SK-N-MC (cell line): ENCODE measurements around the gene DNAJC11.
"Not testable (repeated sequence)": the region's sequence is repeated elsewhere in the genome, so short reads cannot be mapped to it uniquely, and the experiment has no call there.

ENCODE experiments used
- DNase-seq: peaks from one replicate; pipeline ENCODE4 v3.0.0-alpha.2; 2011; ENCODE audit warnings: low read depth, low spot score
- H3K27ac ChIP-seq: fragments of 200-600 bp; sonication (generic); 2 replicates; pipeline ENCODE4 v1.5.1; 2016; ENCODE audit warnings: mixed run types
- H3K36me3 ChIP-seq: fragments of 200-600 bp; sonication (generic); 2 replicates; pipeline ENCODE4 v1.6.1; 2017; ENCODE audit warnings: antibody characterized with exemption, low read length, mixed read lengths; ENCODE audit not compliant: insufficient read depth
- H3K4me3 ChIP-seq: fragments of 200-600 bp; sonication (generic); 2 replicates; pipeline ENCODE4 v1.5.1; 2016
- H3K9ac ChIP-seq: fragments of 200-600 bp; sonication (generic); 2 replicates; pipeline ENCODE4 v1.8.0; 2017; ENCODE audit warnings: mixed run types, mixed read lengths; ENCODE audit not compliant: insufficient read length
- H3K9me3 ChIP-seq: fragments of 200-600 bp; sonication (generic); 2 replicates; pipeline ENCODE4 v1.6.1; 2017; ENCODE audit warnings: low read depth, mild to moderate bottlenecking, antibody characterized with exemption, low read length, moderate library complexity, mixed read lengths
- EZH2 ChIP-seq: fragments of 200-600 bp; sonication (generic); IDR thresholded peaks from one replicate; pipeline ENCODE4 v1.6.1; 2017; ENCODE audit warnings: antibody characterized with exemption
- FOXP2 ChIP-seq: optimal IDR thresholded peaks from 2 replicates; pipeline ENCODE3; 2011; ENCODE audit warnings: mild to moderate bottlenecking, moderate library complexity; ENCODE audit not compliant: insufficient read depth; ENCODE audit errors: extremely low read length, control extremely low read depth
- POLR2AphosphoS5 ChIP-seq: IDR thresholded peaks from 2 replicates; pipeline ENCODE4 v1.6.1; 2012; ENCODE audit warnings: mild to moderate bottlenecking, low read depth, low read length, borderline replicate concordance

DNAJC11 gene

DNA sequence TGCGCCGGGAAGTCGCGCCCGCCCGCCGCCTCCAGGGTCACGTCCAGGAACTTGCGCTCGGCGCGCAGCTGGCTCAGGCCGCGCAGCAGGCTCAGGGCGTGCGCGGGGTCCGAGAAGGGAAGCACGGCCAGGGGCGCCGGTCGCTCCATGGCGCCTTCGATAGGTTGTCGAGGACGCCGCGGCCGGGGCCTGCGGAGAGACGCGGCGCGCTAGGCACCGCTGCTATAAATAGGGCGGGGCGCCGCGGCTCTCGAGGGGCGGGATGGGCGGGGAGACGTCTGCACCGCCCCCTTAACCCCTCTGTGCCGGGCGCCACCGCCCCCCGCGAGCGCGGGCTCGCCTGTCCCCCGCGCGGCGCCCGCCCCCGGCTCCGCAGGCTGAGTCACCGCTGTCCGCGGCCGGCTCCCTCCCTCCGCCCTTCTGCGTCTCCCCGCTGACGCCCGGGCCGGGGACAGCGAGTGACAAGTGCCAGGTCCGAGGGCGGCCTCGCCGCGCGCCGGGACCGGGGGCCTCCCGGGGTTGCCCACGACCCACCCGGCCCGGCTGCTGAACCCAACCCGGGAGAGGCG lies 98.9 kb downstream of the DNAJC11 start, which contains the start of gene KLHL21:
Gene KLHL21, minus strand, starts transcription at position 201 of the 569 bp plus-strand sequence. Its CDS starts 52 bp downstream, at position 149.
- Histone ChIP-seq H3K27ac (peak within 1 kb of the TSS; percentile 61; the same call in 1 of the 2 replicates), H3K4me3 (peak within 1 kb of the TSS; percentile 93), H3K9me3 (no peaks in the 10 kb centered on the region), H3K9ac (peak within 1 kb of the TSS; percentile 83), H3K36me3 (peaks cover 5% of the 10 kb centered on the region; the same call in 1 of the 2 replicates)
- DNase-seq, result no peak
- TF ChIP-seq POLR2AphosphoS5 (peak; percentile 97), FOXP2 (no peak)

DNA sequence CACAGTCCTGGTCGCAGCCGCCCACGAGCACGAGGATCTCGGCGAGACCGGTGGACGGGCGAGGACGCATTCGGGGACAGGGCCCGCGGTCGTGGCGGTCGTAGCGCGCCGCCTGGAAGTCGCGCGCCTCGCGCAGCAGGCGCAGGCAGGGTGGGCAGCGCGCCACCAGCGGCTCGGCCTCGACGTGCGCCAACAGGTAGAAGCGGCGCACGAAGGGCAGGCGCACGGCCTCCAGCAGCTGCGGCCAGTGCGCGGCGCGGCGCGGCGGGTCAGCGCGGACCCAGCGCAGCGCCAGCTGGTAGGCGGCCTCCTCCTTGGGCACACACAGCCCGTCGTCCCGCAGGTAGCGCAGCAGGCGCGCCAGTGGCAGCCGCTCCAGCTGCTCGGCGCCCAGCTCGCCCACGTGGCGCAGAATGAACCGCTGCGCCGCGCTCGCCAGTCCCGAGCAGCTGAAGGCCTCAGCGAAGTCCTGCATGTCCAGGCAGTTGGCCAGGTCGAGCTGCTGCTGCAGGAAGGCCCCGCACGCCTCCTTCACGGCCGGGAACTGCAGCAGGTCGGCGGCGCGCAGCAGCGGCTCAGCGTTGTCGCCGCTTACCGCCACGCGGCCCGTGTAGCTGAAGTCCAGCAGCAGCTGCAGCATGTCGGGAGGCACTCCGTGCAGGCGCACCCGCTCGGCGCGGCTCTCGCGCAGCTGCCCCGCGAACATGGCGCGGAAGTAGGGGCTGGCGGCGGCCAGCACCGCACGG lies 99.5 kb downstream of the DNAJC11 start:
- peak overlapping the region; percentile 93 for H3K4me3 ChIP-seq
- no peaks in the 10 kb centered on the region for H3K9me3 ChIP-seq
- TF ChIP-seq FOXP2, result no peak
- TF ChIP-seq EZH2, result no peak
- TF ChIP-seq POLR2AphosphoS5, result no peak
- H3K9ac ChIP-seq, result peak overlapping the region; percentile 83
- H3K36me3 ChIP-seq, result peaks cover 11% of the 10 kb centered on the region; the same call in 1 of the 2 replicates
- no peak overlapping the region for H3K27ac ChIP-seq
- DNase-seq, result no peak

DNA sequence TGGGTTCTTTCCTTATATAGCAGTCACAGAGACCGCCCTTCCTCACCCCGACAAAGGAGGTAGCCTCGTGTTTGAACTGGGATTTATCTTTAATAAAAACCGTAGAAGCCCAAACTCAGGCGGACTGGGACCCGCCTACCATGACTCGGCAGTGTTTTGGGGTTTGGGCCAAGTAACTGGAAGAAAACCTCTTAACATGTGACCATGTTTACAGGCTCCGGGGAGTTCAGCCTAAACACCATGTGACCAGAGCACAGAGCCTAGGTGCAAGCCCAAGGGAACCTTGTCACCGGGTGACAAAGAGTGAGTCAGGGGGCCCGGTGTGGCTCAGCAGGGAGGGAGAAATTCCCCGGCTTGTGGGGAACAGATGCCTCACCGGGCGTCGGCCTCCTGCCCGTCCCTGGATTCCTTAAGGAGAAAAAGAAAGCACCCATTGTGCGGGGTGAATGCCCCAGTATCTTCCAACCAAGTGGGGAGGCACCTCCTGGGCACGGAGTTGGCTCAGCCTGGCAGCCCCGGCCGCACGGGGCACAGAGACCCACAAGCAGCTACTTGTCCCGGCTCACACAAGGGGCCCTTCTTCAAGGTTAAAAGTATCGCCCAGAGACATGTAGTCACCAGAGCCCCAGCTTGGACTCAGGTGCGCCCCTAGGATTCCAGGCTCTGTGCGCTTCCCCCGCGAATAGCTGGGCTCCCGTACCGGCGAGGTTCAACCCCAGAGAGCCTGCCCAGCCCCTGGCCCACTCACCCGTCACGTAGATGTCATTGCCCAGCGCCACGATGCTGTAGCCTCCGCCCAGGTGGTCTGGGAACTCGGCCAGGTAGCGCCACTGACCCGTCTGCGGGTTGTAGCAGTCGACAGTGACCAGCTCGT lies 100.3 kb downstream of the DNAJC11 start:
- H3K36me3 ChIP-seq, result peaks cover 19% of the 10 kb centered on the region; the same call in 1 of the 2 replicates
- no peak for DNase-seq
- H3K9me3 ChIP-seq, result no peaks in the 10 kb centered on the region
- H3K9ac ChIP-seq, result peak overlapping the region; percentile 83
- peak overlapping the region; percentile 93 for H3K4me3 ChIP-seq
- TF ChIP-seq EZH2 (no peak), FOXP2 (no peak), POLR2AphosphoS5 (peak; percentile 21; the same call in 1 of the 2 replicates)
- H3K27ac ChIP-seq, result peak overlapping the region; percentile 50; the same call in 1 of the 2 replicates

DNA sequence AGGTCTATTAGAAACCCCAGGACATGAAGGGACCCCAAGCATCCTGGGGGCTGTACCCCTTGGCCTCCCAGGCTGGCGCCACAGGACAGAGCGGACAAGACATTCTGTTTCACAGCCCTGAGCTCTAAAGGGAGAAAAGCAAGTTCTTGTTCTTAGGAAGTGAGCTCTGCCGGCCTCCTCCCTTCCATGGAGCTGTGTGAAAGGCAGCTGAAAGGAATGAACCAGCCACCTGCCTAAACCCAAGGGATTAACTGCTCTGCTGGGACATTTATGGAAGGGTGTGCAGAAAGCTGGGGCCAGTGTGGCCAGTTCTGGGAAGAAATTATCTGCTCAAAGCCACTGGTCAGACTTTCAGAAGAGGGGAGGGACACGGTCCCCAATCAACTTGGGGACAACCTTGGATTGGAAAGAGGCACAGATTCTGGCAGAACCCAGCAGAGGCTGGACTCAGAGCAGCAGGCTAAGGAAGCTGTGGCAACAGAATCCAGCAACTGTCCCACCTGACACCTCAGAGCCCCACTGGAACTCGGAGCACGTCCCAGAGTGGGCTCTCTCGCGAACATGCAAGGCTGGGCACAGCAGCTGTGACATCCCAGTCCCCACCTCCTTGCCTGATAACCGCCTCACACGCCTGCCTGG lies 101.1 kb downstream of the DNAJC11 start:
- peak overlapping the region; percentile 93 for H3K4me3 ChIP-seq
- H3K9ac ChIP-seq, result peak overlapping the region; percentile 83
- H3K36me3 ChIP-seq, result peaks cover 25% of the 10 kb centered on the region; the same call in 1 of the 2 replicates
- peak overlapping the region; percentile 50; the same call in 1 of the 2 replicates for H3K27ac ChIP-seq
- H3K9me3 ChIP-seq, result no peaks in the 10 kb centered on the region
- TF ChIP-seq POLR2AphosphoS5 (no peak), EZH2 (no peak), FOXP2 (peak; percentile 18)
- DNase-seq, result no peak

DNA sequence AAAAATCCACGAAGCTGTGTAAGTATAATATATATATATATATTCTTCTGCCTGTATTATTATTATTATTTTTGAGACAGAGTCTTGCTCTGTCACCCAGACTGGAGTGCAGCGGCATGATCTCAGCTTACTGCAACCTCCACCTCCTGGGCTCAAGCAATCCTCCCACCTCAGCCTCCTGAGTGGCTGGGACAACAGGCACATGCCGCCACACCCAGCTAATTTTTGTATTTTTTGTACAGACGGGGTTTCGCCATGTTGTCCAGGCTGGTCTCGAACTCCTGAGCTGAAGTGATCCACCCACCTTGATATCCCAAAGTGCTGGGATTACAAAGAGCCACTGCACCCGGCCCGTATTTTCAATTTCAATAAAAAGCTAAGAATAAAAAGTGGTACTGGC lies 101.6 kb downstream of the DNAJC11 start:
- Histone ChIP-seq H3K27ac (0 out of 2 replicates have a peak overlapping the region, but pooled peaks have one; percentile 50), H3K9ac (peak overlapping the region; percentile 83), H3K36me3 (peaks cover 30% of the 10 kb centered on the region; the same call in 1 of the 2 replicates), H3K4me3 (peak overlapping the region; percentile 93)
- not testable (repeated sequence) for DNase-seq, H3K9me3 ChIP-seq

DNA sequence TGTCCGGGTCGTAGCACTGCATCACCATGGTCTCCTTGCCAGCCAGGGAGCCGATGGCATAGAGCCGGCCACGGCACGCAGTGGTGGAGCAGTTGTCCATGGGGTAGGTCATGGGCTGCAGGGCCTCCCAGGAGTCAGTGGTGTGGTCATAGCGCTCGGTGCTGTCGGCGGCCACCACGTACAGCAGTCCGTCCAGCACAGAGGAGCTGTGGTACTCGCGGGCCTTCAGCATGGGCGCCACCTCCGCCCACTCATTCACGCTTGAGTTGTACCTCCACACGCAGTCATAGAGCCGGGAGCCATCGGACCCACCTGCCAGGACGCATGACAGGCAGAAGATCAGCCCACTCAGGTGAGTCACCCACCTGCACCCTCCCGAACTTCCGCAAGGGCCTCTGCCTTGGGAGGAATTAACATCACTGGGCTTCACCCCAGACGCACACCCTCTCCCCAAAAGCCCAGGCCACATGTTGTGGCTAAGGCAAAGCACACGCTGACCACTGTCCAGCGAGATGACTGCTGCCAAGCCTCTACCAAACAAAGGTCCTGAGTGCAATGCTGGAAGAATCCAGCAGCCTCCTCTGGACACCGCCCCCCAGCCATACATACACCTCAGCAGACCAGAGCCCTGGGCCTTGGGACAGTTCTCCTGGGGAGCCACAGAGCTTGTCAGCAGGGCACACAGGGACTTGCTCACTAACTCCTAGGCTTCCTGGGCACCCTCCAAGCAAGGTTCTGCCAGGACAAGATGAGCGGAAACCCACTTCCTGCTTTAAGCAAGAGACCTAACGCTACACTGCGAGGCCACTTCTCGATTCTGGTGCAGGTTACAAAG lies 102.3 kb downstream of the DNAJC11 start:
- Histone ChIP-seq H3K9ac (no peak overlapping the region), H3K36me3 (peaks cover 36% of the 10 kb centered on the region; the same call in 1 of the 2 replicates), H3K9me3 (no peaks in the 10 kb centered on the region), H3K4me3 (no peak overlapping the region), H3K27ac (no peak overlapping the region)
- no peak for DNase-seq
- TF ChIP-seq EZH2, result no peak
- TF ChIP-seq POLR2AphosphoS5, result no peak
- no peak for TF ChIP-seq FOXP2

DNA sequence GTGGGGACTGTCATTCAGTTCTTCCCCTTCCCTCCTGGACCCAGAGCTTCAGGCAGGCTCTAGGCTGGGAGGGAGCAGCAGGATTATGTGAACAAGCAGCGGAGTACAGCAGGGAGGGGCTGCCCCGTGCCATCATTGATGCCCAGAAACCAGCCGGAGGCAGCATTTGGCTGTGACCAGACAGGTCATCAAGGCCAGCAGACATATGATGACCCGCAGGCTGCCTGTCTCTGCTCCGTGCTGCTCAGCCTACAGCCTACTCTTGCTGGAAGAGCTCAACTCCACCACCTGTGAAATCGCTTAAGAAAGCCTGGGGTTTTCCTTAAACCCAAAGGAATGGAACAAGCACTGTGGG lies 103.9 kb downstream of the DNAJC11 start:
- TF ChIP-seq POLR2AphosphoS5, result no peak
- TF ChIP-seq EZH2, result no peak
- no peak for TF ChIP-seq FOXP2
- Histone ChIP-seq H3K9ac (no peak overlapping the region), H3K9me3 (no peaks in the 10 kb centered on the region), H3K27ac (no peak overlapping the region), H3K4me3 (no peak overlapping the region), H3K36me3 (peaks cover 46% of the 10 kb centered on the region; the same call in 1 of the 2 replicates)
- no peak for DNase-seq
